Body of pancreas (tissue), 4 donors: ENCODE measurements around the gene POLL. TPM values are rescaled to one million over a fixed set of nuclear protein-coding genes. Genes with fewer than 3 reads are reported as not detected.

Source experiments
- ATAC-seq: fragments of 150-250 bp; one replicate; pipeline ENCODE4 v1.9.1; 2016
- DNase-seq, 4 donors: peaks; one replicate each; pipeline ENCODE4 v3.0.0-alpha.2; 2019
- H3K27ac ChIP-seq, 4 donors: fragments of 200-600 bp; sonication (generic); 1 replicate in 3 of 4; 2 replicates in 1 of 4; pipeline versions ENCODE4 v1.5.1 to v1.6.1; 2016 to 2019; ENCODE audit warnings: mild to moderate bottlenecking in 1 of 4, mixed read lengths in 1 of 4, moderate library complexity in 1 of 4
- H3K27me3 ChIP-seq, 2 donors: fragments of 200-600 bp; sonication (generic); one replicate each; pipeline ENCODE4 v1.6.0; 2016; ENCODE audit warnings: mild to moderate bottlenecking in 1 of 2
- H3K36me3 ChIP-seq, 2 donors: fragments of 200-600 bp; sonication (generic); replicated peaks in 1 of 2; 2 replicates each; pipeline ENCODE4 v1.5.1; 2016; ENCODE audit warnings: low read depth in 2 of 2; ENCODE audit not compliant: insufficient read depth in 1 of 2
- H3K4me1 ChIP-seq: fragments of 200-600 bp; sonication (generic); one replicate; pipeline ENCODE4 v1.6.0; 2016
- H3K4me3 ChIP-seq, 2 donors: fragments of 200-600 bp; sonication (generic); 1 replicate in 1 of 2; 2 replicates in 1 of 2; pipeline ENCODE4 v1.5.1; 2016 to 2019
- H3K9me3 ChIP-seq, 3 donors: fragments of 200-600 bp; sonication (generic); 1 replicate in 2 of 3; 2 replicates in 1 of 3; pipeline ENCODE4 v1.5.1; 2016
- CTCF ChIP-seq, 7 experiments: fragments of 450-650 bp in 4 of 7; fragments of 200-600 bp in 3 of 7; sonication (generic) in 3 of 7; IDR thresholded peaks; one replicate each; pipeline ENCODE4 v1.5.1; 2016 to 2019; ENCODE audit warnings: antibody characterized with exemption in 7 of 7
- POLR2A ChIP-seq, 3 donors: fragments of 450-650 bp; IDR thresholded peaks; one replicate each; pipeline ENCODE4 v1.6.1; 2016; ENCODE audit warnings: antibody characterized with exemption in 3 of 3, mild to moderate bottlenecking in 2 of 3
- WGBS, 2 donors: methylation state at CpG; one replicate each; pipeline ENCODE4 v1.1.5; 2017; 5-methylcytosine and 5-hydroxymethylcytosine counted together
- intact Hi-C: fragments of 100-400 bp; cut with DNase I; formaldehyde crosslinking; loops from one replicate; pipeline ENCODE4 v1.15.1; 2023
- total RNA-seq, 2 donors: library from RNA; depleted of rRNA; stranded (reverse); fragments of >200 nt; gene quantifications; one replicate each; pipeline ENCODE4 v1.1.0, GENCODE V29; 2016

POLL gene
- total RNA-seq, 2 donors from 2014 or later: 36.9 to 38.4 TPM

- Histone ChIP-seq H3K4me3 (no peak overlapping the region), H3K9me3 (no peaks in the 10 kb centered on the region), H3K27ac (no peak overlapping the region), H3K27me3 (no peaks in the 10 kb centered on the region), H3K4me1 (peaks cover 19% of the 10 kb centered on the region), H3K36me3 (no peaks in the 10 kb centered on the region)
- 96 to 100% methylated on average over 7 to 9 of the region's 9 CpGs for WGBS, 2 donors
- no peak for TF ChIP-seq POLR2A (IDR thresholded peaks at IDR 0.05)
- no peak for DNase-seq
- no peak for ATAC-seq
- intact Hi-C loops: no loop called here
These were observed 2.2 kb downstream of the POLL start for GRCh38 chr10:101585841-101586240.

GRCh38 chr10:101580486-101581399, 7.3 kb downstream of the POLL start:
- Histone ChIP-seq H3K27me3 (no peaks in the 10 kb centered on the region), H3K27ac (no peak overlapping the region), H3K9me3 (no peaks in the 10 kb centered on the region), H3K4me1 (no peaks in the 10 kb centered on the region), H3K36me3 (no peaks in the 10 kb centered on the region), H3K4me3 (no peak overlapping the region)
- intact Hi-C loops: no loop called here
- TF ChIP-seq POLR2A (IDR thresholded peaks at IDR 0.05) (no peak), CTCF (IDR thresholded peaks at IDR 0.05) (no peak)
- 87 to 90% methylated on average over 7 to 10 of the region's 10 CpGs for WGBS, 2 donors
- no peak for DNase-seq
- ATAC-seq: no peak

- TF ChIP-seq POLR2A (IDR thresholded peaks at IDR 0.05): no peak
- TF ChIP-seq CTCF (IDR thresholded peaks at IDR 0.05): no peak
- ATAC-seq (no peak), DNase-seq (no peak)
- Histone ChIP-seq H3K27me3 (no peaks in the 10 kb centered on the region), H3K4me1 (no peaks in the 10 kb centered on the region), H3K27ac (no peak overlapping the region), H3K4me3 (no peak overlapping the region), H3K36me3 (no peaks in the 10 kb centered on the region), H3K9me3 (no peaks in the 10 kb centered on the region)
- intact Hi-C loops: no loop called here
- 94 to 100% methylated on average over 1 to 12 of the region's 12 CpGs for WGBS, 2 donors
These were observed 8.6 kb downstream of the POLL start for GRCh38 chr10:101579516-101579870.

- TF ChIP-seq POLR2A (IDR thresholded peaks at IDR 0.05) (no peak), CTCF (IDR thresholded peaks at IDR 0.05) (no peak)
- intact Hi-C loops: no loop called here
- DNase-seq: peak in 1 of 4 donors; percentile 7
- no peaks in the 10 kb centered on the region for H3K36me3 ChIP-seq
- H3K4me3 ChIP-seq: no peak overlapping the region
- 72 to 85% methylated on average over 4 to 13 of the region's 13 CpGs for WGBS, 2 donors
- no peaks in the 10 kb centered on the region for H3K4me1 ChIP-seq
- H3K9me3 ChIP-seq: no peaks in the 10 kb centered on the region
- H3K27me3 ChIP-seq: no peaks in the 10 kb centered on the region
- H3K27ac ChIP-seq: no peak overlapping the region
- ATAC-seq: no peak
These were observed 9.1 kb downstream of the POLL start for GRCh38 chr10:101578803-101579515.

- H3K4me3 ChIP-seq: no peak overlapping the region
- H3K9me3 ChIP-seq: peaks cover 0 to 2% (median 0%) of the 10 kb centered on the region in 3 donors
- no peaks in the 10 kb centered on the region for H3K27me3 ChIP-seq
- intact Hi-C loops: no loop called here
- ATAC-seq: no peak
- H3K4me1 ChIP-seq: no peaks in the 10 kb centered on the region
- TF ChIP-seq CTCF (IDR thresholded peaks at IDR 0.05) (no peak), POLR2A (IDR thresholded peaks at IDR 0.05) (no peak)
- WGBS, 2 donors: 86 to 98% methylated on average over 5 of the region's 5 CpGs
- H3K27ac ChIP-seq: no peak overlapping the region
- no peaks in the 10 kb centered on the region for H3K36me3 ChIP-seq
- peak in 1 of 4 donors; percentile 9 for DNase-seq
These were observed 9.9 kb downstream of the POLL start for GRCh38 chr10:101578192-101578591.
